Activated T-cell treated with anti-CD3 and anti-CD28 coated beads for 24 hours (primary cell): ENCODE measurements around the gene GPR171.
A peak's percentile ranks its signal among the peaks of the same experiment; 100 is the strongest.

Source experiments
- DNase-seq: peaks from one replicate; pipeline ENCODE4 v3.0.0-alpha.2; 2020; ENCODE audit warnings: low read depth

GPR171 gene

GRCh38 chr3:151175952-151176351, 27.1 kb downstream of the GPR171 start:
- DNase-seq, result no peak

DNA sequence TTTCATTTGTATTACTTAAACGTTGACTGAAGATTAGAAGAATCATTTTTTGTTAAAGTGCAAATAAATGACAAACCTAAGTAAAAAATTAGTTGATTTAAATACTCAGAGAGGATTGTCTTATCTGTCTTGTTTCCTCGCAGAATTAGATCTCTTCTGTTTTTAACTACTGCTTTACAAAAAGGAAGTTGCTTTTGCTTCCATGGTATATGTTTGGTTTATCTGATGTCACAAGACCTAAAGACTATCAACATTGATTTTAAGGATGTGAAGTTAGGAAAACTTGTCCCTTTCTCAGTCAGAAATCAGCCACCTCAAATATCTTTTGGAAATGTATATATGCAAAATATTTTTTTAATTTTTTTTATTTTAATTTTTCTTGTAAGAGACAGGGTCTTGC, 28.7 kb downstream of the GPR171 start:
- DNase-seq, result no peak

DNA sequence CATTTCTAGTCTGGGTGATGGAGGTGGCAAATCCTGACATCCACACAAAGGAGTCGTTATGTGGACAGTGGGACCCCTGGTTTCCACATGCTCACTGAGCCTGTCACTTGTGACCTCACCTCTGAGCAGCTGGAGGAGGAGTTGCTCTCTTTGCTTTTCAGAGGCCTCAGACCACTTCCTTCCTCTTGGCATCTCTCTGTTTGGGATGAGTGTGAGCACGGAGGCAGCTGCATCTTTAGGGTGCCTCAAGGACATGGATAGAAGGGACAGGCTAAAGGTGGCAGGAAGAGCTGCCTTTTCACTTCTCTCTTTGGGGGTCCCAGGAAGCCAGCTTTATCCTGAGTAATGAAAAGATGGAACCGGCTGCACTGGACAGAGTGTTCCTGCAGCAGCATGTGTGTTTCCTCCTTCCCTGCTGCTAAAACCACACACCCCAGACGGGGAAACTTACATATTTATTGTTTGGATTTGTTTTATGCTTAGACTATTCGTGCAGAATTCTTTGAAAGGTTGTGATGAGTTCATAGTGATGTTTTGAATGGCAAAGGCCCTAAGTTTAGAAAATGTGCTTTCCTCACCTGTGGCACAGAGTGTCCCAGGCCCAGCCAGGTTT, 31.8 kb downstream of the GPR171 start:
- peak; percentile 26 for DNase-seq

- peak; percentile 39 for DNase-seq
Observed at GRCh38 chr3:151169948-151170679, 32.9 kb downstream of the GPR171 start.

DNA sequence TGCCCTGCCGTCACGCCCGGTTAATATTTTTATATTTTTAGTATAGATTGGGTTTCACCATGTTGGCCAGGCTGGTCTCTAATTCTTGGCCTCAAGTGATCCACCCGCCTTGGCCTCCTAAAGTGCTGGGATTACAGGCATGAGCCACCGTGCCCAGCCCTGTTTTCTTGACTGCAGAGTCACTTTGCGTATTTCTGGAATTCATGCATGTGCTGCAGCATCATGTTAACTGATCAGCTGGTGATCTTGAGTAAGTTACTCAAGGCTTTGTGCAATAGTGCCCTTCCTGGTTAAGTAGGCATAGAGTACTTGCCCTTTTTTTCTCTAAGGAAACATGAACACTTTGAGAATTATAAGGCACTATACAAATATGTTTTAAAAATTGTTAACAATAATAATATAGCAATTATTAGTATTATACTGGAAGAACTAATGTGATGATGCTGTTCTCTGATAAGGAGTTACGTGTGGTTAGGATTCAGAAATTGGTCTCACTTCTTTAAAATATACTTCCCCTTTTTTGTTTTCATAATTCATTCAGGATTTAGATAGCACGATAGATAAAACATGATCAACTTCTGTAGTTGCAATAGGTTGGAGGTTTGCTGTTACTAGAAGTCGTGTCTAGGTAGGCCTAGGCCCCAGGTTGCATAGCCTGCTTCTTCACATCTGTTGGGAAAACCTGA, 33.6 kb downstream of the GPR171 start:
- DNase-seq, result no peak

- DNase-seq, result peak; percentile 75
Observed at GRCh38 chr3:151168269-151169094, 34.5 kb downstream of the GPR171 start.

- no peak for DNase-seq
Observed at GRCh38 chr3:151166161-151166560, 36.9 kb downstream of the GPR171 start.

DNA sequence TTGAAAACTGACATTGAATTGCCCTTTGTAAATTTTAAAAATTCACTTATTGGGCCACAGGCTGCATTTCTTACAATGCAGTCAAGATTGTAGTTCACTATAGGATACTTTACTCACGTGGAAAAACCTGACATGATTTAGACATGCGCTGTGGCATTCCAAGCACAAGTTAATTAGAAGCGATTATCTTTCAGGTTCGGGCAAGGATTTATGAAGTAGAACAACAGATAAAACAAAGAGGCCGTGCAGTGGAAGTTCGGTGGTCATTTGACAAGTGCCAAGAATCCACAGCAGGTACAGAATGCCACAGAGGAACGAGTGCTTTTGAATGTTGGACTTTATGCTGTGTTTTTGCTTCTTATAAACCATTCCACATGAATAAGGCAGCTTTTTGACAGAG, 37.8 kb downstream of the GPR171 start:
- no peak for DNase-seq

GRCh38 chr3:151159806-151160205, 43.2 kb downstream of the GPR171 start:
- no peak for DNase-seq

- no peak for DNase-seq
Observed at GRCh38 chr3:151156618-151157216, 46.3 kb downstream of the GPR171 start.

DNA sequence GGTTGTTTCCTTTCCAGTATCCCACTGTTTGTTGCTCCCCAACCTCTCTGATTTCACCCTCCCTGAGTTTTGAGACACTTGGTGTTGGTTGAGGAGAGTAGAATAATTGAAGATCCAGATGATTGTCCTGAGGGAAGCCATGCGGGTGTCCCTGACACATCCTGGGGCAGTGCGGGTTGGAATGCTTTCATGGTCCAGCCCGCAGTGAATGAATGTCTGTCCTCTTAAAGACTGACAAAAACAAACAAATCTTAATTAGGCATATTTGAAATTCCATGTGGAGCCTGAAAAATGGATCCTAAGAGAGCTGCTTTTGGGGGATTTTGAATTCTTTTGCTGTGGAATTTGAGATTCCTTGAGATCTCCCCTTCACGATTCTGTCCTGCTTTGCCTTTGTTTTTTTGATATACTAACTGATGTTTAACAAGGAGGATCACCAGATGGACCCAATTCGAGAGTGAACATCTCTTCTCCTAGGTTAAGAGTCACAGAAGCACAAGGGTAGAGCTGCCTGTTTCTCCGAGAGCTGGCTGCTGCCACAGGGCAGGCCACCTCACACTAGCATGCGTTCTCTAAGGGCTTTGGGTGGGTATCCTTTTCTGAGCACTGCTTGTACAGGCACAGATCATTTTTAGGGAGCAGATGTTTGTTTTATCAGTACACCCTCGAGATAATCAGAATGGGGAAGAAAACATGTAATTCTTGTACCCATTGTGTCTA, 47.4 kb downstream of the GPR171 start:
- no peak for DNase-seq

DNA sequence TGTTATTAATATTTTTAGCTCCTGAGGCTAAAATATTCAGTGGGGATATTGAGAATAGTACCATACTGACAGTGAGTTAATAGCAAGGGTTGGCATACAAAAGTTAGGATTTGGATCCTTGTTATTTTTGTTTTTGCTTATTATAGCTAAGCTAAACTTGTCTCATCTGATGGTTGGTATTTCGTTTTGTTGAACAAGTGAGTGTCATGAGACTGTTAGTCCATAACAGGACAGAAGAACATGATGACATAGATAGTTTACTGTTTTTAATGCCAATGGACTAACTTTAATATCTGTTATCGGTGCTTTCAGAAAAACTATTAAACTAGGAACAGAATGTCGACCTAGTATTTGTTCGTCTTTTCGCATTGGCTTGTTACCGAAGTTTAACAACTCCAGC, 48.5 kb downstream of the GPR171 start:
- no peak for DNase-seq

DNA sequence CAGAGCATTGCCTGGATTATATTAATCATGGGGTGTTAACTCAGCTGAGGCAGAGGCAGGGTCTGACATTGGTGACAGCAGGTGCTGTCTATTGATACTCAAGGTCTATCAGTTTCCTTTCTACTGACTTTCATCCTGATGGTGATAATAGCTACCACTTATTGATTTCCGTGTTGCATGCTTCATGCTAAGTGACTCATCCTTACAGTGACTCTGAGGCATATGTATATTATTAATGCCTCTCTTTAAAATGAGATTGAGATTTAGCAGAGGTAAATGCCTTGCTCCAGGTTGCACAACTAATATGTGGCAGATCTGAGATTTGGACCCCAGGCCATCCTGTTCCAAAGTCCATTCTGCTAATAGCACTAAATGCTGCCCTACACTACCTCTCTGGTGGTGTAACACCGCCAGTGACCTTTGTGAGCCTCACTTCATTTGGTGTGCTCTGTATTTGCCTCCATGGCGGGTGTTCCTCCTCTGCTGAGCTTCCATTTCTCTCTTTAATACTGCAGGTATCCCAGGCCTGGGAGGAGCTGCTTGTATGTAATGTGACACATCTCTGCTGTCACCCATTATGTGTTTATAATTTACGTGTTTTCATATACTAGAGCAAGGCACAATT, 50.4 kb downstream of the GPR171 start:
- DNase-seq, result no peak
